NB4 (cell line): Measurements from ENCODE around the gene GRM7.

Experiments used
- MYC ChIP-seq: IDR thresholded peaks from 2 replicates; pipeline ENCODE4 v1.6.1; 2011; ENCODE audit warnings: low read depth, low read length
- POLR2A ChIP-seq: IDR thresholded peaks from 2 replicates; pipeline ENCODE4 v1.6.1; 2011; ENCODE audit warnings: mild to moderate bottlenecking; ENCODE audit not compliant: insufficient read length; ENCODE audit errors: extremely low read depth
- TF ChIP-seq, protein P1 (sequence below): IDR thresholded peaks from one replicate; pipeline ENCODE4 v1.5.1; 2012; ENCODE audit warnings: low read depth, low read length
- TF ChIP-seq, protein P2 (sequence below): IDR thresholded peaks from 2 replicates; pipeline ENCODE4 v1.6.1; 2011; ENCODE audit warnings: low read depth, low read length

DNA sequence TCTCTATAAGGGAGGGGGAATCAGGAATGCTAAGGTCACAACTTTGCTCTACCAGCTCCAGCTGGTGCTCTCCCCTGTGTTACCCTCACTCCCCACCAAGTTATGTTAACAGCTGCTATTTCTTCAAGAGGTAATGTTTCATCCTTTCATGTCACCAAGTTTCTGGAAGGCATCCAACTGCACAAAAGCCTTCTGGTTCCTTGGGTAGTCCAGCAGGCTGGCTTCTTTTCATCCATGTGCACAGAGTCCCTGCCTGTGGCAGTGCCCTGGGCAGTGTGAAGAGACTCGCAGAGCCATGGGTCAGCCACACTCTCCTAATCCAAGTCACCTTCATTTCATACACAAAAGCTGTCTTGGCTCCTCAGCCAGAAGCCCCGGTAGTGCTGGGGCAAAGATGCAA is 903.2 kb downstream of the GRM7 start:
- TF ChIP-seq, protein P1, sequence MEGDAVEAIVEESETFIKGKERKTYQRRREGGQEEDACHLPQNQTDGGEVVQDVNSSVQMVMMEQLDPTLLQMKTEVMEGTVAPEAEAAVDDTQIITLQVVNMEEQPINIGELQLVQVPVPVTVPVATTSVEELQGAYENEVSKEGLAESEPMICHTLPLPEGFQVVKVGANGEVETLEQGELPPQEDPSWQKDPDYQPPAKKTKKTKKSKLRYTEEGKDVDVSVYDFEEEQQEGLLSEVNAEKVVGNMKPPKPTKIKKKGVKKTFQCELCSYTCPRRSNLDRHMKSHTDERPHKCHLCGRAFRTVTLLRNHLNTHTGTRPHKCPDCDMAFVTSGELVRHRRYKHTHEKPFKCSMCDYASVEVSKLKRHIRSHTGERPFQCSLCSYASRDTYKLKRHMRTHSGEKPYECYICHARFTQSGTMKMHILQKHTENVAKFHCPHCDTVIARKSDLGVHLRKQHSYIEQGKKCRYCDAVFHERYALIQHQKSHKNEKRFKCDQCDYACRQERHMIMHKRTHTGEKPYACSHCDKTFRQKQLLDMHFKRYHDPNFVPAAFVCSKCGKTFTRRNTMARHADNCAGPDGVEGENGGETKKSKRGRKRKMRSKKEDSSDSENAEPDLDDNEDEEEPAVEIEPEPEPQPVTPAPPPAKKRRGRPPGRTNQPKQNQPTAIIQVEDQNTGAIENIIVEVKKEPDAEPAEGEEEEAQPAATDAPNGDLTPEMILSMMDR, result no peak
- TF ChIP-seq POLR2A (no peak), MYC (no peak)
- TF ChIP-seq, protein P2, sequence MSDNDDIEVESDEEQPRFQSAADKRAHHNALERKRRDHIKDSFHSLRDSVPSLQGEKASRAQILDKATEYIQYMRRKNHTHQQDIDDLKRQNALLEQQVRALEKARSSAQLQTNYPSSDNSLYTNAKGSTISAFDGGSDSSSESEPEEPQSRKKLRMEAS, result no peak
